ENCODE measurements around the gene ADM5.

Gene ADM5

GRCh38 chr19:49680421-49681351, 8.7 kb upstream of the ADM5 start:
- H3K9me3 ChIP-seq (ENCODE audit: low read depth, low read length): no peaks in the 10 kb centered on the region
- peak overlapping the region; percentile 57 for H3K9ac ChIP-seq (ENCODE audit: insufficient read length)
- peaks cover 56% of the 10 kb centered on the region for H3K36me3 ChIP-seq (ENCODE audit: insufficient read depth, low read length)
- DNase-seq (ENCODE audit: low read depth, low spot score): peak; percentile 70
- TF ChIP-seq FOXP2 (optimal IDR thresholded peaks at IDR 0.05; ENCODE audit: control extremely low read depth, extremely low read length, insufficient read depth): no peak
- no peak for TF ChIP-seq POLR2AphosphoS5 (IDR thresholded peaks at IDR 0.05; ENCODE audit: borderline replicate concordance, low read depth, low read length)
- H3K4me3 ChIP-seq: peak overlapping the region; percentile 93
- peak overlapping the region; percentile 91 for H3K27ac ChIP-seq

GRCh38 chr19:49681830-49682229, 7.6 kb upstream of the ADM5 start:
- no peaks in the 10 kb centered on the region for H3K9me3 ChIP-seq (ENCODE audit: low read depth, low read length)
- TF ChIP-seq FOXP2 (optimal IDR thresholded peaks at IDR 0.05; ENCODE audit: control extremely low read depth, extremely low read length, insufficient read depth): no peak
- no peak for TF ChIP-seq EZH2 (IDR thresholded peaks at IDR 0.05)
- no peak for TF ChIP-seq POLR2AphosphoS5 (IDR thresholded peaks at IDR 0.05; ENCODE audit: borderline replicate concordance, low read depth, low read length)
- peaks cover 64% of the 10 kb centered on the region for H3K36me3 ChIP-seq (ENCODE audit: insufficient read depth, low read length)
- H3K27ac ChIP-seq: no peak overlapping the region
- H3K9ac ChIP-seq (ENCODE audit: insufficient read length): no peak overlapping the region
- no peak overlapping the region for H3K4me3 ChIP-seq
- no peak for DNase-seq (ENCODE audit: low read depth, low spot score)

- no peak overlapping the region; the same call in 1 of the 2 replicates for H3K27ac ChIP-seq
- no peaks in the 10 kb centered on the region for H3K9me3 ChIP-seq (ENCODE audit: low read depth, low read length)
- no peak for TF ChIP-seq EZH2 (IDR thresholded peaks at IDR 0.05)
- TF ChIP-seq POLR2AphosphoS5 (IDR thresholded peaks at IDR 0.05; ENCODE audit: borderline replicate concordance, low read depth, low read length): no peak
- no peak for TF ChIP-seq FOXP2 (optimal IDR thresholded peaks at IDR 0.05; ENCODE audit: control extremely low read depth, extremely low read length, insufficient read depth)
- H3K36me3 ChIP-seq (ENCODE audit: insufficient read depth, low read length): peaks cover 68% of the 10 kb centered on the region
- no peak for DNase-seq (ENCODE audit: low read depth, low spot score)
- H3K4me3 ChIP-seq: no peak overlapping the region
- no peak overlapping the region for H3K9ac ChIP-seq (ENCODE audit: insufficient read length)
Measured at GRCh38 chr19:49682274-49682673, 7.1 kb upstream of the ADM5 start.

GRCh38 chr19:49683814-49684250, 5.6 kb upstream of the ADM5 start:
- H3K27ac ChIP-seq: no peak overlapping the region
- peaks cover 68% of the 10 kb centered on the region for H3K36me3 ChIP-seq (ENCODE audit: insufficient read depth, low read length)
- no peak for DNase-seq (ENCODE audit: low read depth, low spot score)

GRCh38 chr19:49684251-49684982, 5.0 kb upstream of the ADM5 start:
- Histone ChIP-seq H3K27ac (no peak overlapping the region), H3K9me3 (ENCODE audit: low read depth, low read length) (no peaks in the 10 kb centered on the region), H3K9ac (ENCODE audit: insufficient read length) (no peak overlapping the region), H3K36me3 (ENCODE audit: insufficient read depth, low read length) (peaks cover 68% of the 10 kb centered on the region), H3K4me3 (no peak overlapping the region)
- no peak for TF ChIP-seq POLR2AphosphoS5 (IDR thresholded peaks at IDR 0.05; ENCODE audit: borderline replicate concordance, low read depth, low read length)
- no peak for TF ChIP-seq FOXP2 (optimal IDR thresholded peaks at IDR 0.05; ENCODE audit: control extremely low read depth, extremely low read length, insufficient read depth)
- no peak for TF ChIP-seq EZH2 (IDR thresholded peaks at IDR 0.05)
- DNase-seq (ENCODE audit: low read depth, low spot score): no peak

More at GRCh38 chr19:49683814-49684250, 5.6 kb upstream of the ADM5 start:
- H3K4me3 ChIP-seq: no peak overlapping the region
- no peak overlapping the region for H3K9ac ChIP-seq (ENCODE audit: insufficient read length)
- no peaks in the 10 kb centered on the region for H3K9me3 ChIP-seq (ENCODE audit: low read depth, low read length)
- TF ChIP-seq POLR2AphosphoS5 (IDR thresholded peaks at IDR 0.05; ENCODE audit: borderline replicate concordance, low read depth, low read length) (no peak), FOXP2 (optimal IDR thresholded peaks at IDR 0.05; ENCODE audit: control extremely low read depth, extremely low read length, insufficient read depth) (no peak), EZH2 (IDR thresholded peaks at IDR 0.05) (no peak)

- Histone ChIP-seq H3K9me3 (ENCODE audit: low read depth, low read length) (no peaks in the 10 kb centered on the region), H3K36me3 (ENCODE audit: insufficient read depth, low read length) (peaks cover 64% of the 10 kb centered on the region), H3K4me3 (no peak overlapping the region), H3K9ac (ENCODE audit: insufficient read length) (no peak overlapping the region), H3K27ac (no peak overlapping the region)
- TF ChIP-seq POLR2AphosphoS5 (IDR thresholded peaks at IDR 0.05; ENCODE audit: borderline replicate concordance, low read depth, low read length): no peak
- no peak for TF ChIP-seq EZH2 (IDR thresholded peaks at IDR 0.05)
- TF ChIP-seq FOXP2 (optimal IDR thresholded peaks at IDR 0.05; ENCODE audit: control extremely low read depth, extremely low read length, insufficient read depth): no peak
- DNase-seq (ENCODE audit: low read depth, low spot score): no peak
Measured at GRCh38 chr19:49684983-49685553, 4.3 kb upstream of the ADM5 start.

- H3K36me3 ChIP-seq (ENCODE audit: insufficient read depth, low read length): peaks cover 58% of the 10 kb centered on the region
Measured at GRCh38 chr19:49685845-49686332, 3.5 kb upstream of the ADM5 start.

More at GRCh38 chr19:49685845-49686332, 3.5 kb upstream of the ADM5 start:
- Histone ChIP-seq H3K9me3 (ENCODE audit: low read depth, low read length) (no peaks in the 10 kb centered on the region), H3K9ac (ENCODE audit: insufficient read length) (no peak overlapping the region), H3K27ac (no peak overlapping the region), H3K4me3 (no peak overlapping the region)
- no peak for DNase-seq (ENCODE audit: low read depth, low spot score)
- TF ChIP-seq FOXP2 (optimal IDR thresholded peaks at IDR 0.05; ENCODE audit: control extremely low read depth, extremely low read length, insufficient read depth) (no peak), EZH2 (IDR thresholded peaks at IDR 0.05) (no peak)

Measured in SK-N-MC (cell line).